ENCODE data around the gene SVIL.
"Not testable (repeated sequence)": the region's sequence is repeated elsewhere in the genome, so short reads cannot be mapped to it uniquely, and the experiment has no call there.

The SVIL gene

DNA sequence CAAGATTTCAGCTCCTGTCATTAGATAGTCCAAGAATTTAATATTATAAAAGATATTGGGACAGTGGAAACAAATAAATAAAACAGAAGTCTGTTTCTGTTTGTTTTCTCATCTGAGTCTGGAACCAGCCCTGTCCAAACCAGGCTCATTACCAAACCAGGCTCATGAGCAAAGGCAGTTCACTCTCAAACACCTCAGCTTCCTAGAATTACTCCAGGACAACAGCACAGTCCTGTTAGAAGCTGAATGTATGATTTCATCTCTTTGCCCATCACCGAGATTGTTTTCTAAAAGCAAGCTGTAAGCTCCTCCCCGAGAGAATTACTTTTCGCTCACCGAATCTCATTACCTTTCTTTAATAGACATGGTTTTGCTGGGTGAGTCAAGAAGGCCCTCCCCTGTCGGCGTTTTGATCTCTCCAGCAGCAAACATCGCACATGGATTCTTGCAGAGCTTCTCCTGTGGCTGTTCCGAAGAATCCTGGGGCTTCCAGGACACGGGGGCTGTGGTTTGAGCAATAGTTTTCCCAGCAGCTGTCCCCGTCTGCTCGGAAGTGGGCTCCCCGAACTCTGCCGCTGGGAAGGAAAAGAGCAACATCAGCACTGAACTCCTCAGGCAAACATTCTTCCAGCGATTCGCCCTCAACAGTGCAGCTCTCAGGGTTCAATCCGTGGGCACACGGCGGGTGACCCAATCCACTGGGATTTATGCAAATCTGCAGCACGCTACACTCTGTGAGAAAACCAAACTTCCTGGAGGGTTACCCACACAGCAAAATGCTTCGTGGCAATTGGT is 112.5 kb downstream of the SVIL start:
- DNase-seq (ENCODE audit: low read depth in 1 of 2, low spot score in 1 of 2) = no peak

DNA sequence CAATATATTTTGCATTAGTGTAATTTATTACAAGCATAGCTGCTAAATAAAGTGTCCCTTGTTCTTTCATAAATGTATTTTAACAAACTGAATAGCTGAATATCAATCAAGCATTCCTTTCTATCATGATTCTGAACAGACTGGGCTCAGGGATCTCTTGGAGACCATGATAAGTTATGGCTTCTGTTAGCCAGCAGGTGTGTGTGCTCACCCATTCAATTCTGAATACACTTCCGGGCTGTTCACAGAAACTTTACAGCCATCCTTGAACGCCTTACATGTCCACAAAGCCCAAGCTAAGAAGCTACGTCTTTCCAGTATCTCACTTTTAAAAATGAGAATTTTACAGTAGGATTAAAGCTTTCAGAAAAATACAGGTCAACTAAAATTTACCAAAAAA is 115.1 kb downstream of the SVIL start:
- no peak for DNase-seq (ENCODE audit: low read depth in 1 of 2, low spot score in 1 of 2)

DNA sequence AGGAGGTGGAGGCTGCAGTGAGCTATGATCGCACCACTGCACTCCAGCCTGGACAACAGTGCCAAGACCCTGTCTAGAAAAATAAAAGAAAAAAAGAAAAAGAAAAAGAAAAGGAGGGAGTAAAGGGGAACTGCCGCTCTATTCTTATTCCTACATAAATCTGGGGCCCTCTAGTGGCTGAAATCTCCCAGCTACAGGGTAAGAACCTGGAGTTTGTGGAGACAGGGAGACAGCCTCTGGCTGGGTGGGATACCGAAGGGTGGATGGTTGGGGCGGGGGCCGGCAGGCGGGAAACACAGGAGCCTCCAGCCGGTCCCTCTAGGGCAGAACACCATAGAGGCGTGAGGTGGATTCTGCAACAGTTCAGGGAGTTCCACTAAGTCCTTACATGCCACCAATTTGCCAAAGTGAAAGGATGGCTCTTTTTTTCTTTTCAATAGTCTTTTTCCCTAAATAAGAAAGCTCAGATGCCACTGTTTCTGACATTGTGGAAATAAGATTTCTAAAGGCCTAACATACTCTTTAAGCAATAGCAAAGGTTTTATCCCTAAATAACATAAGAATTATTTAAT is 117.3 kb downstream of the SVIL start:
- DNase-seq (ENCODE audit: low read depth in 1 of 2, low spot score in 1 of 2) = no peak

DNA sequence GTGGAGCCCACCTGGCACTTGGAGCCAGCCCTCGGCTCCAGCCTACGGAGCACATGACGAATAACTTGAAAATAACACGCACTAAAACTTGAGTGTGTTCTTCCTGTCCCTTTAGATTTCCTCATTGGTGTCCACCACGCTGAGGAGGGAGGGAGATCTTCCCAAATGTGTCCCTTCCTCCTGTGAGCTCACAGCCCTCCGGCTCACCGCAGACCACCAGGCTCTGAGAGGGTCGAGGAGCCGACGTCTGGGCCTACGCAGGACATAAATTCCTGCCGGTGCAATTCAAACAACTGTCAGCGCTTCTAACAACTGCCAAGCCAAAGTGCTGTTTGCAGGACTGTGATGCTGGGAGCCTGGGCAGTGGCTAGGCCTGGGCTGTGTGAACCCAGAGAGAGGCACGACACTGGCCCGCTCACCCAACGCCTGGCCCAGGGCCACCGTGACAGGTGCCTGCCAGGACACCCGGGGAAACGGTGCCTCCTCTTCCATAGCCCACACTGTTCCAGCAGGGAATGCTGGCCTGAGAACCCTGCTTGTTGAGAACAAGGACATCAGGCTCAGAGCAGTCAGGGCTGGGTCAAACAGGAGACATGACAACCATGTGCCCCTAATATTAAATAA is 118.3 kb downstream of the SVIL start:
- DNase-seq (ENCODE audit: low read depth in 1 of 2, low spot score in 1 of 2) = not testable (repeated sequence)

DNA sequence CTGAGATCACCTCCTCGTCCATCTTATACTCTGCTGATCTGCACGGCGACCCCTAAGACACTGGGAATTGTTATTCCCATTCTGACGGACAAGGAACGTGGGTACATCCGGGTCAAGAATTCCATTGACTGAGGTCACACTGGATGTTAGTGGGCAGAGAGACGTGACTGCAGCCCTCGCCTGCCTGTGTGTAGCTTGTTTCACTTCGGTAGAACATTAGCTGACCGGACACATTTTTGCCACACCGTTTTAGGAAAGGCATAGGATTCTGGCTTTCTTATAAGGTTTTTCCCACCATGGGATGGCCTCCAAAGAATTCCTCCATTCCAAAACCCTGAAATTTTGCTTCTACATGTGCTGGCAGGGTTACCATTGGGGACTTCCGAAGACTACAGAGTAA is 118.9 kb downstream of the SVIL start:
- DNase-seq (ENCODE audit: low read depth in 1 of 2, low spot score in 1 of 2) = not testable (repeated sequence)

DNA sequence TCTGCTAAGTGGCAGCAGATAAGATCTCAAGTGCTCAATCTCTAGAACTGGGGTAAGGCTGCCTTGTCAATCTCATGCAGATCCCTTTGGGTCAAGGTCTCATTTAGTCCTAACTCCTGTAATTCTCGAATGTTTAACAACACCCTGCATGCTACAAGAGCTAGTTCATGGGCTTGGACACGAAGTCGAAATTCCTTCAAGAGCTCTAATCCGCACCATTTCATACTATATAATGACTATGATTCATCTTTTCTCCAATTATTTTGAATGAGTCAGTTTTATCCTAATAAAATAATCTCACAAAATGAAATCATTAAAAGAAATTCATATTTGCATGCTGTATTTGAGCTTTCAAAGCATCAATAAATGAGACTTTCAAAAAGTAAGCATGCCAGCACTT is 119.7 kb downstream of the SVIL start:
- DNase-seq (ENCODE audit: low read depth in 1 of 2, low spot score in 1 of 2) = not testable (repeated sequence)

DNA sequence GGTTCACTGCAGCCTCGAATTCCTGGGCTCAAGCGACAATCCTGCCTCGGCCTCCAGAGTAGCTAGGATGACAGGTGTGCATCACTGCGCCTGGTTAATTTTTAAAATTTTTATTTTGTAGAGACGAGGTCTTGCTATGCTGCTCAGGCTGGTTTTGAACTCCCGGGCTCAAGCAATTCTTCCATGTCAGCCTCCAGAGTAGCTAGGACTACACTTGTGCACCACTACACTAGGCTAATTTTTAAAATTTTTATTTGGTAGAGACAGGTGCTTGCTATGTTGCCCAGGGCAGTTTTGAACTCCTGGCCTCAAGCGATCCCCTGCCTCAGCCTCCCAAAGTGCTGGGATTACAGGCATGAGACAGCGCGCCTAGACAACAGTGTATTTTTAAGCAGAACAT is 120.5 kb downstream of the SVIL start:
- DNase-seq (ENCODE audit: low read depth in 1 of 2, low spot score in 1 of 2) = no peak

DNA sequence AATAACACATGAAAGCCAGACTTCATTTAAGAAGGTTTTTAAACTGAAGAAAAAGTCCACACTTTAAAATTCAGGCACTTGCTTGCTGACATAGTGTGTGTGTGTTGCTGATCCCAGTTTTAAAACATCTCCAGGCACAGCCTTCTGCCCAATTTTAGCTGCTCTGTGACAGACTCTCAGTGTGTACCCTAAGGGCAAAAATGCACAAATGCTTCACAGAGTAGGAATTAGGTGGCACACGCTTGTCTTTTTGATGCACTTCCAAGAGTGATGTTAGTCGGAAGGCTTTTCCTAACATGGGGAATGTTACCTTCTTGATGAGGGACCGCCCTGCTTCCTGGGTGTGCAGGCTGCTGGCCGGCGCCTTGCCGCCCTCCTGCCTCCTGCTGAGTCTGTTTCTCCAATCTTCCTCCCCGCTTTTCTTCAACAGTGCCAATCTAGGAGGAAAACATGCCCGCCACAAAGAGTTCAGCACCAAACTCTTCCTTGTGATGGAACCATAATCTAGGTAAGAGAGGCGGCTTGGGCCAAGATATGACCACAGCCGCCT is 122.3 kb downstream of the SVIL start:
- no peak for DNase-seq (ENCODE audit: low read depth in 1 of 2, low spot score in 1 of 2)

DNA sequence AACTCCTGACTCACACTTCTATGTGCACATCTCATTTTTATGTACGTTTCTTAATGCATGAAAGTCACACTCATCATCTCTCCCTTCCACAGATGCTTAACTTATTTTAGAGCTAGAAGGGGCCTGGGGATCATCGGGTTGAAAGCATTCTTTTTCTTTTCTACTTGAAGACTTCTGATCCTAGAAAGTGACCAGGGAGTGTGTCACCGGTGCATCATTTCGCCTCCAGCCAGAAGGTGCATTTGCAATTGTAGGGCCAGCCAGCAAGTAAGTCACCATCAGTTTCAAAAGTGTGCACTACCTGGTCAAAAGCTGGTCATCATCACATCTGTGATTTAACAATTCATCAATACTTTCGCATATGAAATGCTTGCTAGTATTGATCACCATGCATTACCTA is 123.0 kb downstream of the SVIL start:
- DNase-seq (ENCODE audit: low read depth in 1 of 2, low spot score in 1 of 2) = not testable (repeated sequence)

DNA sequence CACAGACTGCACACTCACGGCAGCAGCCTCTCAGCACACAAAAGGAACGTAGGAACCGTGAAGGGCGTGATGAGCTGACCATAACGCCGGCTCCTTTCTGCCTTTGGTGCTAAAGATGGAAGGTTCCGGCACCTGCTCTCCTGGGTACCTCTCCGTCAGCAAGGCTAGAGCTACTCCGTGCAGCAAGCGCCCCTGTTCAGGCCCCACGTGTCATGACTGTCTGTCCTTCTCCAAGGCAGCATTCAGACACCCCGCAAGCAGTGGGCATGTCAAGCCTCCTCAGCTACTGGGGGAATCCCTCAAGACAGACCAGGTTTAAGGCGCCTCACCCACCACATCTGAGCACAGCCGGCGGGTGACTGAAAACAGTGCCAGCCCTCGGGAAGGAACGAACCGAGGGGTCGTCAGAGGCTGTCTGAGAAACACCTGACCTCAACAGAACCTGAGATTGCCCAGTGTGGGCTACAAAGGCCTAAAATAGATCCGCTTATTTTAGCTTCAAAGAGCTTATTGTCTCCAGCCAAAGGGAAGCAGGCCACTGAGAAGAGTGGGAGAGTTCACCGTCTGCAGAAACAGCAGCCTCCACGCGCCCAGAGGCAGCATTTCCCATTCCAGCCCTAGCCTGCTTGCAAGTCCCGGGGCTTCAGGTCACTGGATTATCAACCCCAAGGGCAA is 124.2 kb downstream of the SVIL start:
- DNase-seq (ENCODE audit: low read depth in 1 of 2, low spot score in 1 of 2) = not testable (repeated sequence)

DNA sequence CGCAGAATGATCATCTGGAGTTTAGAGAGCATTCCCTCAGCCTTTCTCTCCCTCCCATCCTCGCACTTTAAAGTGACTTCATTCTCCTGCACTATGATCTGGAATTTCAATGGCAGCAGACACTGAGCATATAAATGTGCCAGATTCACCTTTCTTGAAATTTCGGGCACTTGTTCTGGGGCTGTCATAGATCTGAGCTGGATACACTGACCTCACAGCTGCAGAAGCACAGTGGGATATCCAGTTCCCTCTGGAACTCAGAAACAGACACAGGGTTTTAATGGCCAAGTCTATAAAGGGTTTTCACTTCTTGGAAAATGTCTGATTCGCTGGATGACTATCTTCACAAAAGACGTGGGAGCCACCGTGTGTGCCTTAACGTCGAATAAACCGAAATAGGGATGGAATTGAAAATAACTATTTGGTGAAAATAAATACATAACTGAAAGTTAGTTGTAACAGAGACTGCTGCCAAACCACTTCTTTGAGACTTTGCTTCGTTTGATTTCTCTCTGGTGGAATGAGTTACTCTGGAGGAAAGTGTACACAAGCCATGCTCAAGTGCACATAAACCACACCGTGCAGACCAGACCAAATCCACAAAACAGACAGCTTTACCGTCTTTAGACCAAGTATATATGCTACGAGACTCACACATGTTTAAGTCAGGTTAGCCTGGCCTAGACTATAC is 126.1 kb downstream of the SVIL start:
- no peak for DNase-seq (ENCODE audit: low read depth in 1 of 2, low spot score in 1 of 2)

DNA sequence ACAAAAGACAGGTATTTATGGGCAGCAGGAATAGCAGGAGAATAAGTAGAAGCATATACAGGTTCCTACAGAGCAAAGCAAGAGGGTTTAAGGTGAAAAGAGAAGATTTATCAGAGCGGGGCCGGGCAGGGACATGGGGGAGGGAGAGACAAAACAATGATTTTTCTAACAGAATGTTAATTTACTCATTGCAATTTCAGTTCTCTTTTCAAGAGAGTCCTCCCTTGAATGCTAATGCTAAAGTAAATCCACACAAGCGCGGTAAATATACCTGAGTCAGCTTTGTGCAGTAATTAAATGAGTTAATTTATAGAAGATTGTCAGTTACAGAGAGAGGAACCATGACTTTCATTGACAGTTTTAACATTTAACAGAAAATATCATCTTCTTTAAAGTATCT is 127.0 kb downstream of the SVIL start:
- DNase-seq (ENCODE audit: low read depth in 1 of 2, low spot score in 1 of 2) = not testable (repeated sequence)

DNA sequence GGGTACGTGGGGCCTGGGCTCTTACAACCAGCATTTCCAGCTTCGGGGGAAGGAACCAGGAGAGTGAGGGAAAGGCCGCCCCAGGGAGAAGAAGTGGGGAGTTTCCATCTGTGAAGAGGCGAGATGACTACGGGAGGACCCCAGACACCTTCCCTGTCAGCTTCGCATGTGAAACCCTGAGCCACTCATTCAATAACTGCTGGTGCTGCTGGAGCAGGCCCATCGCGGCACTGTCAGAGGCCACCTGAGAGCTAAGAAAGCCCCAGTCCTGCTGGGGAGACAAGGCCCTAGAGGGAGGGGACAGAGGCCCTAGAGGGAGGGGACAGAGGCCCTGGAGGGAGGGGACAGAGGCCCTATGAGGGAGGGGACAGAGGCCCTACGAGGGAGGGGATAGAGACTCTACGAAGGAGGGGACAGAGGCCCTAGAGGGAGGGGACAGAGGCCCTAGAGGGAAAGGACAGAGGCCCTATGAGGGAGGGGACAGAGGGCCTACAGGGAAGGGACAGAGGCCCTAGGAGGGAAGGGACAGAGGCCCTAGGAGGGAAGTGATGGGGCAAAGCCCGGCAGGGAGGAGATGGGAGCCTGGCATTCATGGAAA is 128.3 kb downstream of the SVIL start:
- not testable (repeated sequence) for DNase-seq (ENCODE audit: low read depth in 1 of 2, low spot score in 1 of 2)

DNA sequence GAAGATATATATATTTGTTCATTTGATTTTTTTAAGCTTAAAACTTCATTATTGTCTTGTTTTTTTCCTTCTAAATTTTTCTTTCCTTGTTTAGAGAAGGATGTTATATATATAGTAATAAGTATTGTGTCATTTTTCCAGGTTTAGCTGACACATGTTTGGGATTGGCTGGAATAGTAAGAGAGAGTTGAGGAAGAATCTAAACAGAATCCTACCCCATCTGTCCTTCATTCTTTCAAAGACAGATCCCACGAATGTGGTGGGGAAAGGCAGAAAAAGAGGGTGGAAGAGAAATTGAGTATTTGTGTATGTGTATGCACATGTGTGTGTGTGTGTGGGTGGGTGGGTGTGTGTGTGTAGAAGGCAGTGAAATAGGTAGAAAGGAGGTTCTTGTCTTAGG is 132.4 kb downstream of the SVIL start:
- no peak for DNase-seq (ENCODE audit: low read depth in 1 of 2, low spot score in 1 of 2)

DNA sequence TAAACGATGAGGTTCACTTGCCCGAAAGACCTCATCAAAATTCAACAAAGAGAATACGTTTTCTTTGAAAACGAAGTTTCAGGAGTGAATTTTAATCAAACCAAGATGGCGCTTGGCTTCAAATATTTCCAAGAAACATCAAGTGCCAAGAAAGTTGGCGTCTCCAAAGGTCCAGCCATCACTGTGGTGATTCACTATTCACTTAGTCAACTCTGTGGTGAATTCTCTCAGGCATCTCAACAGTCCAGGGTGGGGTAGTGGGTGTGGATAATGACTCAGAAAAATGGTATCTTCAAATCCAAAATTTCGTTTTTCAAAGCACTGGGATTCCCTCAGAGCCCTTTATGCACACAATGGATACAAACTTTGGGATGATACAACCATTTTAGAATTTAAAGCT is 133.1 kb downstream of the SVIL start:
- DNase-seq (ENCODE audit: low read depth in 1 of 2, low spot score in 1 of 2) = no peak

DNA sequence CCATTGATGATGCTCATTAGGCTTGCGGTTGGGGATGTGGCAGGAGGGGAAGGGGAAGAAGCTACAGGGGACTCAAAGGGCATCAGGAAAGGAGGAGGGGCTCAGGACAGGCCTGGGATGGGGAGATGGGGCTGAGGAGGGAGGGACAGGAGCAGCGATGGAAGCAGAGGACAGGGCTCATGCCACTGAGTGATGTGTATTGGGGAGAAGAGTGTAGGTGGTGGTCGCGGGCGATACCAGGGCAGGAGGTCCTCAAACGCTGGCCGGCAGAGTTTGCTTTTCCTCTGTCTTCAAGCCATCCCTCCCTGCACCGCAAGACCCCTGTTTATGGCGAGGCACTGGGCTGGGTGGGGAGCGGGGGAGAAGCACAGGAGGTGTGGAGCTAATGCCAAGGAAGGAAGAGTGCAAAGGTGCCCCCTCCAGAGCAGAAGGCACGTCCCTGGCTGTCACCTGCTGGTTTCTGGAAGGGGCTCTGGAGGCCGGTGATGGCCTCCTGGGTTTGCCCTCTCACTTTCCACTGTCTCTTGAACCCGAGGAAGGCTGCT is 134.7 kb downstream of the SVIL start:
- no peak for DNase-seq (ENCODE audit: low read depth in 1 of 2, low spot score in 1 of 2)

DNA sequence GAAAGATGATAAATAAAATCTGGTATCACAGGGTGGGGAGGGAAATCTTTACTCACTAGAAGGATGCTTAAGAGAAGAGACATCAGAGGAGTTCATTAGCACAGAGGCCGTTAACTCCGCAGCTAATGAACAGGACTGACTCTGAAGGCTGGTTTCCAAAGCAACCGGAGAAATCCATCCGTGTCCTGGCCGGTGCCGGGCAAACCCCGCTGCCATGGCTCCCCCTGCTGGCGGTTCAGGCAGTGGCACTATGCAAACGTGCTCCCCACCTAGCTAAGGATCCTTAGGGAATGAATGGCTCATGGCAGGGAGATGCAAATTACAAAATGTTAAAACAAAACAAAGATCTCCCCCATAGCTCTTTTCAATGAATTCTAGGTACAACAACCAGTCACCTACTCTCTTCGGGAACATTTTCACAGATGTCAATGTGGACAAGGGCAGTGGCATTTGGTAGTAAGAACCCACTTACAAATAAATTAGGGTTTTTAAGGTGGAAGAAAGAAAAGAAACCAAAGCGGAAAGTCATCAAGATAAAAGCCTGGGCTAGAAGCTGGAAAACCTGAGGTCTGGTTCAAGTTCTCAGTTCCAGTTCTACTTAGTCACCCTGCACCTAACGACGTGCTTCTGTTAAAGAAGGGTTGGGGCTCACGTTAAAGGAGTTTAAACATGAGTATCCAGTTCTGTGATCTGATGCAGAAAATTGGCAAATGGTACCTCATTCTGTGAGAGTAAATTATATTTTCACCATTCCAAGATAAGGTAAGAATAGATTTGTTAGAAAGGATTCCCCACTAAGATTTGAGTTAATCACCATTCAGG is 138.2 kb downstream of the SVIL start:
- DNase-seq (ENCODE audit: low read depth in 1 of 2, low spot score in 1 of 2) = peak; percentile 20 to 42

DNA sequence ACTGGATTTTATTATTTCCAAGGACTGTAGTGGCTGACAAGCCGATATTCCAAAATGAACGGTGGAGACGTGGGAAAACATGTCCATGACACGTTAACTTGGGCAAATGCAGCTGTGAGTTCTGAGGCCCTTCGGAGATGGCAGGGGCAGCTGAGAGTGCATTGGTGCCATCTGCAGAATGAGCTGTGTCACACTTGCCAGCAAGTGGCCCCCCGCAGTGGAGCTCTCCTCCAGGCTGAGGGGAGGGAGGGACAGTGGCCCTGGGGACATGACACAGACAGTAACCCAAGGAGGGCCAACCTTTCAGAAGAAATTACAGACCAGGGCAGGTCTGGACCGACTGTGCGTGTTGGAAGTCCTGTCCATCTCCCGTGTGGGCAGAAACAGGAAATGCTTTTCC is 139.4 kb downstream of the SVIL start:
- no peak for DNase-seq (ENCODE audit: low read depth in 1 of 2, low spot score in 1 of 2)

DNA sequence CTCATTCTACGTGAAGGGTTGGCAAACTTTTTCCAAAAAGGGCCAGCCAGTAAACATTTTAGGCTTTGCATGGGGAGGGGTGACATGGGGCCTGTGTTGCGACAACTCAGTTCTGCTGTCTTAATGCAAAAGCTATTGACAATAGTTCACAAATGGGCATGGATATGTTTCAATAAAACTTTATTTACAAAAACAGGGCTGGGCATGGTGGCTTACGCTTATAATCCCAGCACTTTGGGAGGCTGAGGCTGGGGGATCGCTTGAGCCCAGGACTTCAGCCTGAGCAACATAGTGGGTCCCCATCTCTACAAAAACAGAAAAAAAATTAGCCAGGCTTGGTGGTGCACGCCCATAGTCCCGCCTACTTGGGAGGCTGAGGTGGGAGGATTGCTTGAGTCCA is 141.1 kb downstream of the SVIL start:
- no peak for DNase-seq (ENCODE audit: low read depth in 1 of 2, low spot score in 1 of 2)

DNA sequence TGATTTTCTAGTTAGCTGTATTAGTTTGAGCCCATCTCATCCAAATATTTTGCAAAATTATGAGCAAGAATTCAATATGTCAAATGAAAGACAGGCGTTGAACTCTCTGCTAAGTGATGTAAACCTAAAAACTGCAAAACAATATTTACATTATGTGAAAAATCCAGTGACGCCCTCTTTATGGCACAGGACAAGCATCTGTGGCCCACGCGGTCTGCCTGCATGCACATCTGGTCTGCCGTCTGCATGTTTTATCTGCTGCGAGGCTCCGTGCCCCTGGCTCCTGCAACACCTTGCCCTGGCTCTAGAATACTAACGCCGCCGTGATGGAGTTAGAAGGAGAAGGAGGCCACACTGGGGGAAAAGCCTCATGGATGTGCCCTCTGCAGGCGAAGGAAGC is 142.0 kb downstream of the SVIL start:
- no peak for DNase-seq (ENCODE audit: low read depth in 1 of 2, low spot score in 1 of 2)
